Neural cell (in vitro differentiated cells): Measurements from ENCODE around the gene SYT6. TPM values are rescaled to one million over a fixed set of nuclear protein-coding genes. Genes with fewer than 3 reads are reported as not detected.

Experiments used
- H2AFZ ChIP-seq: fragments of 200-600, 300-800 bp; sonication (generic), shearing (Covaris generic); 2 replicates; pipeline ENCODE4 v1.6.0; 2014; ENCODE audit warnings: low read depth, mild to moderate bottlenecking, antibody characterized with exemption, low read length, moderate library complexity
- H3F3A ChIP-seq: fragments of 200-600 bp; shearing (Covaris generic); 2 replicates; pipeline ENCODE4 v1.6.1; 2016; ENCODE audit warnings: mild to moderate bottlenecking, moderate library complexity, mixed read lengths, antibody characterized with exemption, low read length; ENCODE audit not compliant: insufficient read depth, poor library complexity, severe bottlenecking
- H3K27ac ChIP-seq: fragments of 200-600, 300-800 bp; sonication (generic), shearing (Covaris generic); 2 replicates; pipeline ENCODE4 v1.5.1; 2014; ENCODE audit warnings: mild to moderate bottlenecking, low read length, moderate library complexity
- H3K27me3 ChIP-seq: fragments of 300-800, 200-600 bp; sonication (generic), shearing (Covaris generic); 2 replicates; pipeline ENCODE4 v1.6.0; 2014; ENCODE audit warnings: mild to moderate bottlenecking, low read depth, low read length, moderate library complexity; ENCODE audit not compliant: insufficient read depth
- H3K36me3 ChIP-seq: fragments of 300-800, 200-600 bp; sonication (generic), shearing (Covaris generic); 2 replicates; pipeline ENCODE4 v1.5.1; 2014; ENCODE audit warnings: mild to moderate bottlenecking, antibody characterized with exemption, low read length, moderate library complexity; ENCODE audit not compliant: insufficient read depth
- H3K4me2 ChIP-seq: fragments of 300-800, 200-600 bp; sonication (generic), shearing (Covaris generic); 2 replicates; pipeline ENCODE4 v1.6.0; 2014; ENCODE audit warnings: mild to moderate bottlenecking, low read length
- H3K4me3 ChIP-seq: fragments of 300-800, 200-600 bp; sonication (generic), shearing (Covaris generic); 2 replicates; pipeline ENCODE4 v1.5.1; 2014; ENCODE audit warnings: mild to moderate bottlenecking, low read length, moderate library complexity
- H3K79me2 ChIP-seq: fragments of 200-600 bp; shearing (Covaris generic); replicated peaks from 2 replicates; pipeline ENCODE4 v1.6.0; 2014; ENCODE audit warnings: mild to moderate bottlenecking, low read length, moderate library complexity; ENCODE audit not compliant: insufficient read depth
- H3K9ac ChIP-seq: fragments of 300-800, 200-600 bp; sonication (generic), shearing (Covaris generic); 2 replicates; pipeline ENCODE4 v1.6.1; 2016; ENCODE audit warnings: mild to moderate bottlenecking, low read length, mixed read lengths
- H3K9me2 ChIP-seq: fragments of 200-600 bp; shearing (Covaris generic); 2 replicates; pipeline ENCODE4 v1.6.1; 2016; ENCODE audit warnings: mild to moderate bottlenecking, low read length, mixed read lengths; ENCODE audit not compliant: insufficient read depth
- H3K9me3 ChIP-seq: fragments of 200-600, 300-800 bp; sonication (generic), shearing (Covaris generic); 2 replicates; pipeline ENCODE4 v1.6.1; 2016; ENCODE audit warnings: mild to moderate bottlenecking, mixed run types, low read length, moderate library complexity, mixed read lengths
- H4K20me1 ChIP-seq: fragments of 200-600 bp; shearing (Covaris generic); 2 replicates; pipeline ENCODE4 v1.6.1; 2016; ENCODE audit warnings: mild to moderate bottlenecking, mixed run types; ENCODE audit not compliant: insufficient read depth
- EP300 ChIP-seq: fragments of 450-650 bp; conservative IDR thresholded peaks from 2 replicates; pipeline ENCODE4 v1.6.1; 2014; ENCODE audit warnings: antibody characterized with exemption, mild to moderate bottlenecking, moderate library complexity; ENCODE audit not compliant: poor library complexity, severe bottlenecking
- EZH2 ChIP-seq: fragments of 200-600, 300-800 bp; shearing (Covaris generic), sonication (generic); IDR thresholded peaks from 2 replicates; pipeline ENCODE4 v1.6.1; 2014; ENCODE audit warnings: antibody characterized with exemption, low read length, borderline replicate concordance, mild to moderate bottlenecking; ENCODE audit not compliant: insufficient read depth, poor library complexity, severe bottlenecking
- MXI1 ChIP-seq: fragments of 450-650 bp; conservative IDR thresholded peaks from 2 replicates; pipeline ENCODE4 v1.6.1; 2014; ENCODE audit warnings: antibody characterized with exemption, mild to moderate bottlenecking; ENCODE audit not compliant: poor library complexity, severe bottlenecking
- POLR2AphosphoS5 ChIP-seq: IDR thresholded peaks from 2 replicates; pipeline ENCODE4 v1.6.1; 2012
- RAD21 ChIP-seq: fragments of 450-650 bp; conservative IDR thresholded peaks from 2 replicates; pipeline ENCODE4 v1.6.1; 2014; ENCODE audit warnings: antibody characterized with exemption, mild to moderate bottlenecking, moderate library complexity
- SMC3 ChIP-seq: fragments of 450-650 bp; conservative IDR thresholded peaks from 2 replicates; pipeline ENCODE4 v1.6.1; 2014; ENCODE audit warnings: antibody characterized with exemption, mild to moderate bottlenecking, moderate library complexity; ENCODE audit not compliant: poor library complexity
- TAF1 ChIP-seq: IDR thresholded peaks from 2 replicates; pipeline ENCODE4 v1.6.1; 2012; ENCODE audit warnings: low read depth
- polyA plus RNA-seq: library from polyadenylated mRNA; depleted of rRNA; stranded (reverse); fragments of >200 nt; gene quantifications from 2 replicates; pipeline ENCODE4 v1.2.3, GENCODE V29; 2014
- TF ChIP-seq, protein P1 (sequence below): fragments of 450-650 bp; IDR thresholded peaks from 2 replicates; pipeline ENCODE4 v1.5.1; 2014; ENCODE audit warnings: antibody characterized with exemption, mild to moderate bottlenecking, moderate library complexity; ENCODE audit not compliant: poor library complexity, severe bottlenecking
- TF ChIP-seq, protein P2 (sequence below): IDR thresholded peaks from 2 replicates; pipeline ENCODE4 v1.6.1; 2012; ENCODE audit warnings: borderline replicate concordance

Gene SYT6
- polyA plus RNA-seq, 1 donor from 2014 or later: 8.1 TPM

DNA sequence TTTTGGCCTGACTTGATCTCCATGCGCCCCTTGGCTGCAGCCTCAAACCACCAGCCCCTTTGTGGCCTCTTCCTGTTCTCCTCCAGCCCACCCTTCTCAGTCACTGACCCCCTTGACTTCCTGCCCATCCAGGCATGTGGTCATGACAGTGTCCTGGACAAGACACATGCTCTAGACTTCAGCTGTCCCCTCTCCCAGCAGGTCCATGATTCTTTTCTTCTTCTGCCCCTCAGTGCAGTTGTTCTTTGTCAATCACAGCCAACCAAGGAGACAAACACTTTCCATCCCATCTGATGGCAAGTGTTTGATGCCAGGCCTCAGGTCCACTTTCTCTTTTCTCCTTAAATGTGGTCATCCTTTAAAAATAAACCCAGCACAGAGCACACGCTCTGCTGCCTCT is 49.7 kb downstream of the SYT6 start:
- TF ChIP-seq EP300 (no peak), MXI1 (no peak), POLR2AphosphoS5 (no peak), TAF1 (no peak), SMC3 (no peak), EZH2 (no peak), RAD21 (no peak)
- TF ChIP-seq, protein P1, sequence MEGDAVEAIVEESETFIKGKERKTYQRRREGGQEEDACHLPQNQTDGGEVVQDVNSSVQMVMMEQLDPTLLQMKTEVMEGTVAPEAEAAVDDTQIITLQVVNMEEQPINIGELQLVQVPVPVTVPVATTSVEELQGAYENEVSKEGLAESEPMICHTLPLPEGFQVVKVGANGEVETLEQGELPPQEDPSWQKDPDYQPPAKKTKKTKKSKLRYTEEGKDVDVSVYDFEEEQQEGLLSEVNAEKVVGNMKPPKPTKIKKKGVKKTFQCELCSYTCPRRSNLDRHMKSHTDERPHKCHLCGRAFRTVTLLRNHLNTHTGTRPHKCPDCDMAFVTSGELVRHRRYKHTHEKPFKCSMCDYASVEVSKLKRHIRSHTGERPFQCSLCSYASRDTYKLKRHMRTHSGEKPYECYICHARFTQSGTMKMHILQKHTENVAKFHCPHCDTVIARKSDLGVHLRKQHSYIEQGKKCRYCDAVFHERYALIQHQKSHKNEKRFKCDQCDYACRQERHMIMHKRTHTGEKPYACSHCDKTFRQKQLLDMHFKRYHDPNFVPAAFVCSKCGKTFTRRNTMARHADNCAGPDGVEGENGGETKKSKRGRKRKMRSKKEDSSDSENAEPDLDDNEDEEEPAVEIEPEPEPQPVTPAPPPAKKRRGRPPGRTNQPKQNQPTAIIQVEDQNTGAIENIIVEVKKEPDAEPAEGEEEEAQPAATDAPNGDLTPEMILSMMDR: no peak
- TF ChIP-seq, protein P2, sequence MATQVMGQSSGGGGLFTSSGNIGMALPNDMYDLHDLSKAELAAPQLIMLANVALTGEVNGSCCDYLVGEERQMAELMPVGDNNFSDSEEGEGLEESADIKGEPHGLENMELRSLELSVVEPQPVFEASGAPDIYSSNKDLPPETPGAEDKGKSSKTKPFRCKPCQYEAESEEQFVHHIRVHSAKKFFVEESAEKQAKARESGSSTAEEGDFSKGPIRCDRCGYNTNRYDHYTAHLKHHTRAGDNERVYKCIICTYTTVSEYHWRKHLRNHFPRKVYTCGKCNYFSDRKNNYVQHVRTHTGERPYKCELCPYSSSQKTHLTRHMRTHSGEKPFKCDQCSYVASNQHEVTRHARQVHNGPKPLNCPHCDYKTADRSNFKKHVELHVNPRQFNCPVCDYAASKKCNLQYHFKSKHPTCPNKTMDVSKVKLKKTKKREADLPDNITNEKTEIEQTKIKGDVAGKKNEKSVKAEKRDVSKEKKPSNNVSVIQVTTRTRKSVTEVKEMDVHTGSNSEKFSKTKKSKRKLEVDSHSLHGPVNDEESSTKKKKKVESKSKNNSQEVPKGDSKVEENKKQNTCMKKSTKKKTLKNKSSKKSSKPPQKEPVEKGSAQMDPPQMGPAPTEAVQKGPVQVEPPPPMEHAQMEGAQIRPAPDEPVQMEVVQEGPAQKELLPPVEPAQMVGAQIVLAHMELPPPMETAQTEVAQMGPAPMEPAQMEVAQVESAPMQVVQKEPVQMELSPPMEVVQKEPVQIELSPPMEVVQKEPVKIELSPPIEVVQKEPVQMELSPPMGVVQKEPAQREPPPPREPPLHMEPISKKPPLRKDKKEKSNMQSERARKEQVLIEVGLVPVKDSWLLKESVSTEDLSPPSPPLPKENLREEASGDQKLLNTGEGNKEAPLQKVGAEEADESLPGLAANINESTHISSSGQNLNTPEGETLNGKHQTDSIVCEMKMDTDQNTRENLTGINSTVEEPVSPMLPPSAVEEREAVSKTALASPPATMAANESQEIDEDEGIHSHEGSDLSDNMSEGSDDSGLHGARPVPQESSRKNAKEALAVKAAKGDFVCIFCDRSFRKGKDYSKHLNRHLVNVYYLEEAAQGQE: no peak
- no peaks in the 10 kb centered on the region for H3F3A ChIP-seq
- H3K27me3 ChIP-seq: no peaks in the 10 kb centered on the region
- H3K9me2 ChIP-seq: no peaks in the 10 kb centered on the region
- no peaks in the 10 kb centered on the region for H3K36me3 ChIP-seq
- no peak overlapping the region for H2AFZ ChIP-seq
- H3K9me3 ChIP-seq: no peaks in the 10 kb centered on the region
- no peaks in the 10 kb centered on the region for H3K79me2 ChIP-seq
- no peak overlapping the region for H3K9ac ChIP-seq
- no peaks in the 10 kb centered on the region for H4K20me1 ChIP-seq
- no peak overlapping the region for H3K27ac ChIP-seq
- no peak overlapping the region for H3K4me2 ChIP-seq
- no peak overlapping the region for H3K4me3 ChIP-seq

DNA sequence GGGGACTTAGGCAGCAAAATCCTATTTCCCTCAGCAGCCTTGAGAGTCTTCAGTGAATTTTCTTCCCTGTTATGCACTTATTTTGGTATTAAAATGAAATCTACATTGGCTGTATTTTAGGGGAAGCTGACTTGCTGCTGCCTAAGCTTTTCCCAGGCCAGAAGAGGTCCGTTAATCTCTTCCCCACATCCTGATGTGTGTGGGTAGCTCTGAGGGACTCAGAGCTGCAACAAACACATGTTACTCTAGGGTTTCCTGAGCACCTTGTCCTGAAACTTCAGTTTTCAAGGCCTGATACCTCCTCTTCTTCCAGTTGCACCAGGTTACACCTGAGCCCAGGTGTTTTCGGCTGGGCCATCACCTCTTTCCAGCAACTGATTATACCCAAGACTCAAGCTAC is 51.5 kb downstream of the SYT6 start:
- no peak overlapping the region for H3K27ac ChIP-seq

More for the DNA sequence above, 51.5 kb downstream of the SYT6 start:
- Histone ChIP-seq H3K36me3 (no peaks in the 10 kb centered on the region), H4K20me1 (no peaks in the 10 kb centered on the region), H3K4me3 (no peak overlapping the region), H3K27me3 (no peaks in the 10 kb centered on the region), H3K9ac (no peak overlapping the region), H3K4me2 (no peak overlapping the region), H3K9me3 (no peaks in the 10 kb centered on the region), H3F3A (no peaks in the 10 kb centered on the region), H2AFZ (no peak overlapping the region), H3K79me2 (no peaks in the 10 kb centered on the region), H3K9me2 (no peaks in the 10 kb centered on the region)
- TF ChIP-seq, protein P2: no peak
- TF ChIP-seq RAD21: no peak
- no peak for TF ChIP-seq EZH2
- TF ChIP-seq SMC3: no peak
